Measurements from ENCODE around the gene FOXP1.

Gene FOXP1

DNA sequence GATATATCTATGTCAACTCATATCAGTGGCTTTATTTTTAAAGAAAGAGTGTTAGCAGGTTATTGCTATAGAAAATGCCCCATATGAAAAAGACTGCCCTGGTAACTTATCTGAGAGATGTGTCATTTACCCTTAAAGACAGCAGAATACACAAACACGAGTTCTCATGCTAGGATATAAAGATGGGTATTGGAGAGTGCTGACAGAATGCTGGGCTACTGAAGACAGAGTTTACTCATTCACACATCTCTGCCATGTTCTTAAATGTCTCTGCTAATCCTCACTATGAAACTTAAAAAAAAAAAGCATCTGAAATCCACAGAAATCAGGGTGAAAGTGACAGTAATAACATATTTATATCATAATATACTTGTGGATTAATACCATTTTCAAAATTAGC lies 126.7 kb downstream of the FOXP1 start:
- no peak for FAIRE-seq
- DNase-seq (ENCODE audit: insufficient read length, low spot score): no peak

DNA sequence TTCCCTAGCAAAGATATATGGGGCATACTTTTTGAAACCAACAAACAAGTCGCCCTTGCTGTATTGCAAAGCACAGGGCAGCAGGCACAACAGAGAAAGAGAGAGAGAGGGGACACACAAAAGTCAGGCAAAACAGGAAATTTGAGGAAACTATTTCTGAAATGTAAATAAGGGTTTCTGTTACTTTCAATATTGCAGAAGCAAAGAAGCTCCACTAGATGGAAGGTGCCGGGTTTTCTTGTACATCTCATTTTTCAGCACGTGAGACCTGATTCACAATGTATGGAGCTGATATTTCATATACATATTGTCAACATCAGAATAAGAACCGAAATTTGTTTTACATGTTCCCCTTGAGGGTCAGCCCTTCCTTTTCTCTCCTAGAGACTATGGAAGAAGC lies 127.4 kb downstream of the FOXP1 start:
- FAIRE-seq (peak; percentile 83), DNase-seq (ENCODE audit: insufficient read length, low spot score) (no peak)

DNA sequence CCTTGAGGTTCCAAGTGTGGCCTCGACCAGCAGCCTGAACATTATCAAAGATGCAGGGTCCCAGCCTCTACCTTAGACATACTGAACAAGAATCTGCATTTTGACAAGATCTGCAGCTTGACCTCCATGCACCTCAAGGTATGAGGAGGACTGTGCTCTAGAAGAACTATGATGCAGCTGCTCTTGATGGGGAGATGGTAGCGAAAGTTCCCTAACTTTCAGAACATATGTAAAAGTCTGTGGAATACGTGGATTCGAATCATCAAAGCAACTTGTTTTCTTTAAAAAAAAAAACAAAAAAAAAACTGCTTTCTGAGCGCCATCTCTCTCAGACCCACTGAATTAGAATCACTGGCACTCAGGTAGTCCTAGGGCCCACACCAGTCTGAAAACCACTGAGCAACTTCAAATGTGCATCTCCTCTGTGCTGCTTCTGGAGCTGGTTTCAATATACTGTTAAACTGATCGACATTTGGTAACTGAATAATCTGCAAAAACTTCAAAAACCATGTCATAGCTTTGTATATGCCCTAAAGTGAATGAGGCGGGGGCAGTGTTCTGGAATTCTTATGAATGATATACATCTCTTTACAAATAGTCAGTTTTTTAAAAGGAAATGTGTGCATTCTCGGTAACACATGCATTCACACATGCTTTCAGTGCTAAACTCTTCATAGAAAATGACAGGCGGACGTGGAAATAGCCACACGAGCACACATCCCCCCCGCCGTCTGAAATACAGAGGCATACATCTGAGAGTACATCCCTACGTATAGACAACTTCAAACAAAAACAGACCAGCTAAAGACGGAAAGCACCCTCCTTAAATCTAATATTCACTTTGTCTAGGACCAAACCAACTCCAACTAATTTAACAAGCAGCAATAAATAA lies 128.8 kb downstream of the FOXP1 start:
- FAIRE-seq: peak; percentile 49
- DNase-seq (ENCODE audit: insufficient read length, low spot score): no peak

DNA sequence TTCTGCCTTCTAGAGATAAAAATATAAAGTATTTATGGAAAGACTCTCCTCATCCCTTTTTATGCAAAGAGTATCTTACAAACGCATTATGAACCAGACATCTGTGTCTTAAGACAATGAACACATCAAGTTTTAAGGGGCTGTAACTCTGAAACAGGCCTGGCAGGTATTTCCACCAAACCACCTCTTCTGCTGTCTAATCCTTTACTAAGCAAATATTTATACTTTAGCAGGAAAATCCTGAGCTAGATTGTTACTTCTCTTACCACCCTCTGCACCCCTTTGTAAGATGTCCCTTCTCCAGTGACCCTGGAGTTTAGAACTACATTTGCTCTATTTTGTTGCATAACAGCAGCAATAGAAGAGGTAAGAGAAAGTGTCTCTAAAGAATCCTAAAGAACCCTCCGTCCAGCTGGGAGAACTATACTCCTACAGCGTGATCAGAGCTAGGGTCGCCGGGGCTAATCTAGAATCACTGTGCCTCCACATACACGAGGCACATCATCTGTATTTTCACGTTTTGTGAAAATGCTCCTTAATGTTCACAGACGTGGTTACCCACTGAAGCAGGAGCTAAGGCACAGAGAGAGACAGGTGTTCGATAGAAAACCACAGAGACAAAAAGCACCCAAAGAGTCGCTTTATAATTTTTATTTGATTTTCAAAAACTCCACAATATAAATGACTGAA lies 129.6 kb downstream of the FOXP1 start:
- DNase-seq (ENCODE audit: insufficient read length, low spot score) (no peak), FAIRE-seq (peak; percentile 74)

DNA sequence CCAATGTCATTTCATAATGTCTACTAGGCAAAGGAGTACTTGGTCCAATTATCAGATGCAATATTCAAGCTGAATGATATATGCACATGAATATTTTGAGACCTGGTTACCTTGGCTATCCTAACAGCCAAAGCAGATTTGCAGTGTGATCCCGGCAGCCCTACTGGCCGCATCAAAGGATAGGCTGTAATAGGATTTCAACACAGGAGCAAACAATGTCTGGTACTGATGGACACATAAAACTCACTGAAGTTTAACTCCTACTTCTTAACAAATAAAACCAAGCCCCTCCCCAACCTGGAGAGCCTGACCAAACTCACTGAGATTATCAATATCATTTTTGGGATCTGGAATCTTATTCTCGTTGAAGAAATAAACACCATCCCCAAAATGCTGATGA lies 130.2 kb downstream of the FOXP1 start:
- no peak for FAIRE-seq
- DNase-seq (ENCODE audit: insufficient read length, low spot score): no peak

DNA sequence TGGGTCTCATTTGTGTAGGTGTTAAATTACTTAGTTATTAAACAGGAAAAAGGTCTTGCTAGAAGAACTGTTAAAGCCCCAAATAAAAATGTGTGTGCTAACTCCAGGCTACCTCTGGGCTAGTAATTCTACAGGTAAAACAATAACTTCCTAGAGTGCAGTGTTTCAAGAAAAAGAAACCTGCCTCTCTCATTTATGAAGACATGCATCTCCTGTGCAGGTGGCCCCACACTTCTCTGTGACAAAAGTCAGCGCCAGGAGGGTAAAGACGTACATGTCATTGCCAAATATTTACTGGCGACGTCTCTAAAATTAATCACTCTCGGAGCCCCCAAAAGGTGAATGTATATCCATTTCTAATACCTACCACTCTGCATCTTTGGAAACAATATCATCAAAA lies 131.7 kb downstream of the FOXP1 start:
- DNase-seq (ENCODE audit: insufficient read length, low spot score): no peak
- FAIRE-seq: no peak

DNA sequence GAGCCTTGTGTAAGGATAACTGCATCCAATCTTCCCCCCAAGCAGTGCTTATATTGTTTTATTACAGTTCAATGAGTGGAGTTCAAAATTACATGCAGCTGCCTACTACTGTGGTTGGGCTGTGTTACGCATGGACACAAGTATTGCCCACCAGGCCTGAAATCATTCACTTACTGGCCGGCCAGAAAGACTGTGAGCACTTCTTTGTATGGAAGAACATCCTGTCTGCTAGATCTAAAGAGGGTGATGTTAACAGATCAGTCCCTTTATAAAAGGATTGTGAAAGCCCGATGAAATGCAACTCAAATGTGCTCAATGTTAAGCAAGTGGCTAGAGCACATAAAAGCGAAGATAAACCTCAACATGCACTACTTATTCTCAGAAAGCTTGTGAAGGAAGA lies 132.5 kb downstream of the FOXP1 start:
- no peak for FAIRE-seq

DNA sequence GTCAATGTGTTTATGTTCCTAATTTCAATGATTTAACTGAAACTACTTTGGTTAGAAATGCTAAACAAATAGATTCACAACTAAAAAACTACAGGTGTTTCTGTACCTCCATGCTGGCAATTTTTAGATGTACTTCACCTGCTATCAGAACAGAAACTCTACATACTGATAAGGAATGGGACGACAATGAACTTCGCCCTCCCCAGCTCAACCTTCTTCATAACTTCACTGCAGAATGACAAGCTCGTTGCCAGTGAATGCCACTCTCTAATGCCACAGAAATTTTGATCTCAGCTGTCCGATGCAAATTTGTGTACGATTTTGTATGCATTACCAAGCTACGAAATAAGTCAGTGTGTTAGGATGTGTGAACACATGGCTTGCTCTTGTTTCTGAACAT lies 133.4 kb downstream of the FOXP1 start:
- DNase-seq (ENCODE audit: insufficient read length, low spot score) (no peak), FAIRE-seq (peak; percentile 14)

More for the DNA sequence above, 132.5 kb downstream of the FOXP1 start:
- no peak for DNase-seq (ENCODE audit: insufficient read length, low spot score)

DNA sequence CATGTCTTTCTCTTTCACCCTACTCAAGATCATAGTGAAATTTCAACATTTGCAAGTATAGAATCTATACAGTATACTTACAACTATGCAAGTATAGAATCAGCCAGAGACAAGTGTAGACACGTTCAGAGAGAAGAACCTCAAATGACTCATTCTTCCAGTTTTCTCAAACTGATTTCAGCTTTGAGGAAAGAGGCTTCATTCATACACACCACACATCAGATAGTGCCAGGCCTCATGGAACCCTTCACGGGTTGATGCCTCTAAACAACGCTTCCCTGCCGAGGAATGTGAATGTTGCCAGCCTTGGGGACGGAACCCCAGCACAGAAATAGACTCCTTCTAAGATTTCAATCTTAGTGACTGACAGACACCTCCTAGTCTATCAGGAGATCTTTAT lies 135.7 kb downstream of the FOXP1 start:
- DNase-seq (ENCODE audit: insufficient read length, low spot score) (no peak), FAIRE-seq (peak; percentile 45)

DNA sequence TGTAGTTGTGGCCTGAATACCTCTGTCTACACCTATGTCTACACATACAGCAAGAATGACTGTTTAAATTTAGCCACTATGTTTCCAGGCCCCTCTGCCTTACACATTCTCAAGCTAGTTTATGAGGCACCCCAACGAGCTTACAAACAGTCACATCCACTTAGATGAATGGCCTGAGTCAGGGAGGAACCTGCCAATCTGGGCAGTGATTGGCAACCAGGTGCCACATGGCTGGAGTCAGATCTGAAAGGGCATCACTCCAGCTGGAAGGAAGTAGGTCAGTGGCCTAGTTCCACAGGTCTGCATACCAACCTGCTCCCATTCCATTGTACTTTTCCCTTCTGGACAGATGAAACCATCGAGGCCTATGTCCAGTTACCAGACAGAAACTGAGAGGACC lies 136.3 kb downstream of the FOXP1 start:
- FAIRE-seq: no peak
- DNase-seq (ENCODE audit: insufficient read length, low spot score): no peak

DNA sequence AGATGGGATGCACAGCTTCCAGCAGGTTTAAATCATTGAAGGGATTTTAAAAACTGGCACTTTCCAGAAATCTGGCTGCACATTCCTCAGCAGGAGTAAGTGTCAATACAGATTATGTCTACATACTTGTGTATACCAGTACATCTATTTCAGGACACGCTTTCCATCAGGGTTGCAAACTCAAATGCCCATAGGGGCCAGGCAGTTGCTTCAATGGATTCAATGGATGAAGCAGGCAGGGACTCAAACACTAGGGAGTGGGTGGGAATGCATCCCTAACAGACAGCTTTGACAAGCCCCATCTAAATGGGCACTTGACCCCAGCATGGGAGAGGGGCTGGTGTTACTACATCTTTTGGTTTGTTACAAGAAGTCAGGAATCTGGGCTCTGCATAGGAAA lies 136.8 kb downstream of the FOXP1 start:
- DNase-seq (ENCODE audit: insufficient read length, low spot score) (no peak), FAIRE-seq (no peak)

DNA sequence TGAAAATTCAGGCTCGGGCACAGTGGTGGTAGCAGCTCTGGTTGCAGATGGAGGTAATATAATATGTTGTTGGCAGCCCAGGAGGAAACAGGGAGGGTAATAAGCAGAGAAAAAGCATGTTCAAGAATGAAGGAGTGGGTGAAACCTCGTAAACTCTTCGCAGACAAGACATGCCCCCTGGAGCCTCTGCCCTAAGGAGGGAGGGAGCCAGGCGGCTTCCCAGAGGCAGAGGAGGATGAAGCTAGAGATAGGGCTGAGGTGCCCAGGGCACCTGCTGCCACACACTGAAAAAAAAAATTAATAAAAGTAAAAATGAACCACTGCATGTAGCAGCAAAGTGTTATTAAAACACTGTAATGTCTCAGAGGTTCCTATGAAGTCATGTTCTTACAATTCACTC lies 137.3 kb downstream of the FOXP1 start:
- FAIRE-seq (no peak), DNase-seq (ENCODE audit: insufficient read length, low spot score) (no peak)

DNA sequence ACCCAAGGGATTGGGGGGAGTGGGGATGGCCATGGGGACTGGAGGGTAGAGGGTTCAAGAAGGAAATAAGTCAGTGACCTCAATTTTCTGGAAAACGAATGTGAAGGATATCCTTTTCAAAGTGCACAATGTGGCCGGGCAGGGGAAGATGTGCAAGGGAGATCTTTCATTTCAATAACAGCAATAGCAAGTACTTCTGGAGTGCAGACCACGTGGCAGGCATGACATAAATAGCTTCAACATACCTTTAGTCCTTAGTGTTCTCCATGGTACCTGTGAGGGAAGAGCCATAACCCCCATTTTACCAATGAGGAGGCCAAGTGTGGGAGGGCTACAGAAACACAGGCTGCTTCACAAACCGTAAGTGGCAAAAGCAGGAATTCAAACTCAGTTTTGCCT lies 138.7 kb downstream of the FOXP1 start:
- peak; percentile 18 for FAIRE-seq
- DNase-seq (ENCODE audit: insufficient read length, low spot score): no peak

DNA sequence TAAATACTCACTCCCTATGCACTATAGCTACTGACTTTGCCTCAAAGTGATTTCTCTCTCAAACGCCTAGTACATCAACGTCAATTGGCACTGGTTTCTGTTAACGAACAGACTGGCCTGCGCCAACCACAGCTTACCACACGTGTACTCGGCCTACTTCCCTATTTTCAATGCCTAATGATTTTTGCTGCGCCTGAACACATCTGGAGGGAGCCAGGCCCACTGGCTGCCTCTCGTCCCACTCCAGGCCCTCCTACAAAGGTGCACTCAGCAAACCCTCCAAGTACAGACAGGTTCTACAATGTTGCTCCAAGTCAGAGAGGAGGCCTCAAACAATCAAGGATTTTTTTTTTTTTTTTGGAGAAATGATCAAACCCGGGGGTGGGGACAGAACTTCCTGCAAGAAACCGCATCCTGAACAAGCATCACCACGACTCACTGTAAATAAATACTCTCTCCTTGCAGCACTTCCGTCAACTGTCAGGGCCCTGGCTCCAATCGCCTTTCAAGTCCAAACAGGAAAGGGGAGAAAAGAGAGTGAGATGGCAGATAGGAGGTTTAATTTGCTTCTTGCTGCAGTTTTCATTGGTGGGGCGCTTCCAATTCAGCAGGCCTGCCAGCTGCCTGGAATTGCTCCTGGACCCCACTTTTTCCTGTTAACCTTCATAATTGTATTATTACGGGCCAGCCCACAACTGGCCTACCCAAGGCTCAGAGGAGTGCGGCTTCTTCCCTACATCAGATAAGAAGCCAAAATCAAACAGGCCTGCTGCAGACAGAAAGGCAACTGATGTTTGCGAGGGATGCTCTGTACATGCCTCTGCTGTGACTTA lies 139.3 kb downstream of the FOXP1 start:
- FAIRE-seq: peak; percentile 98
- DNase-seq (ENCODE audit: insufficient read length, low spot score): peak; percentile 50

DNA sequence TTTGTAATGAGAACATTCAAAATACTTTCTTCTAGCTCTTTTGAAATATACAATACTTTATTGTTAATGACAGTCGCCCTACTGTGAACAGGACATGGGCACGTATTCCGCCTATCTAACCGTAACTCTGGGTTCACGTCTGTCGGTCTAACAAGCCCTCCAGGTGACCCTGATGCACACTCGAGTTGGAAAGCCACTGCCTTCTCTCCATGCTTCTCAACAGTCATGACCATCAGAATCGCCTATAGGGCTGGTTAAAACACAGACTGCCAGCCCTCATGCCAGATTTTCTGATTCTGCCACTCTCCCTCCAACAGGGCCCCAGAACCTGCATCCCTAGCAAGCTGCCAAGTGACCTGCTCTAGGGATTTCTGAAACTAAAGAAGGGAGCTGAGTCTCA lies 140.2 kb downstream of the FOXP1 start:
- peak; percentile 84 for FAIRE-seq
- DNase-seq (ENCODE audit: insufficient read length, low spot score): no peak

DNA sequence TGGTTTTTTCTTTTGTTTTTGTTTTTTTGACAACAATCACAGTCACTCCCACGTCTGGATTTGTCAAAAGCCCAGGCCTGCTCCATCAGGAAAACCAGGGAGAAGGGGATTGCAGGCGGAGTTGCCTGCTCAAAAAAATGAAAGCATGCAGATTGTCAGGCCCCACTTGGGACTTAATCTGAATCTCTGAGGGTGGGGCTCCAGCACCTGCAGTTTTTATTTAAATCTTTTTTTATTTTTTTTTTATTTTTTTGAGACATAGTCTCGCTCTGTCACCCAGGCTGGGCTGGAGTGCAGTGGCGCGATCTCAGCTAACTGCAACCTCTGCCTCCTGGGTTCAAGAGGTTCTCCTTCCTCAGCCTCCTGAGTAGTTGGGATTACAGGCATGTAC lies 140.9 kb downstream of the FOXP1 start:
- no peak for DNase-seq (ENCODE audit: insufficient read length, low spot score)
- FAIRE-seq: peak; percentile 26

DNA sequence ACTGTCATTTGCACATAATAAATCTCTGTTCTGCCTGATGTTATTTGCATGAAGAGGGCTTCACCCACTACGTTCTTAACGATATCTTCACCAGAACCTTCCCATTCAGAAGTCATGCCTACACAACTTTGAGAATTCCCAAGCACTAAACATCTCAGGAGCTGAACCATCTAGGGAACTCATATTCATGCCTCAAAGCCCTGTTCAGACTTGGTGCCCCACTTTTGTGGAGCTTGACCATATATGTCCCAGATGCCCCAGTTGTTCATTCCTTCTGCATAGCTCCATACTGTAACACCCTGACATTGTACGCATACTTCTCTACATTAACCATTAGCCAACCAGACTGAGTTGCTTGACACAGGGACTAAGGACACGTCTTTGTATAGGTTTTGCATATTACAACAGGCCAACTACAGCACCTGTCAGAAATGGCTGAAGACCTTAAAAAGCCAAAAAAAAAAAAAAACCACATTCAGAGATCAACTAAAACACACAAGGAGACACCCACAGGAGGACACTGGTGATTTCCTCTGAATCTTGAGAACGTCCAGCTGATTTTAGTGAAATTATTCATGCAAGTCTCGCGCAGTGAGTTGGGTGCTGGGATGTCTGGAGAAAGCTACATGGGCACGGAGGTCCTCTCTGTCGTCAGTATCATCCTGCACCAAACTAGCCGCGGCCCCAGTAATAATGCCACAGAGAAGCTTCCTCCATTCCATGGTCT lies 141.4 kb downstream of the FOXP1 start:
- DNase-seq (ENCODE audit: insufficient read length, low spot score) (no peak), FAIRE-seq (peak; percentile 79)

DNA sequence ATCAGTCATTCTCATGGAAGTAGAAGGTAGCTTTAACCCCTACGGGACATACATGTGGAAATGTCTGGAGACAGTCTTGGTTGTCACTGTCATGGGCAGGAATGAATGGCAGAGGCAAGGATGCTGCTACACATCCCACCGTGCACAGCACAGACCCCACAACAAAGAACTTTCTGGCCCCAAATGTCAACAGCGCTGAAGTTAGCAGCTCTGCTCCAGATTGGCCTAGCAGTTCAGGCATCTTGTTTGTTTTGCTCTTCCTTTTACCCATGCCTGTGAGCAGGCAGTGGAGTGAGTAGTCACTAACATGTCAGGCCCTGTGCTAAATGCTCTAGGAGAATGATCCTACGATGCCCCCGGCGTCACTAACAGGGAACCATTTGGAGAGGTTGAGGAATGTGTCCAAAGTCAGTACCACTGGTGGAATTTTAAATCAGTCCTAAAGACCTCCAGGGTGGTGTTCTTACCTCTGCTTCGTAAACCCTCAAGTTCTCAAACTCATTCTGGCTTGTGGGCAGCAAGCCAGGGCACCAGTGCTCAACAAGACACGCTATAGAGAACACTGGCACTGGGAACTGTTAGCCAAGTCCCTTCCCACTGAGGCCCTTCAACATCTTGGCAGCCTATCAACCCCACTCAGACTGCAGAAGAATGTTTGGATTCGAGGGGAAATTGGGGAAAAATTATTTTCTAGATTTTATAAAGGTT lies 142.2 kb downstream of the FOXP1 start:
- FAIRE-seq (no peak), DNase-seq (ENCODE audit: insufficient read length, low spot score) (no peak)

DNA sequence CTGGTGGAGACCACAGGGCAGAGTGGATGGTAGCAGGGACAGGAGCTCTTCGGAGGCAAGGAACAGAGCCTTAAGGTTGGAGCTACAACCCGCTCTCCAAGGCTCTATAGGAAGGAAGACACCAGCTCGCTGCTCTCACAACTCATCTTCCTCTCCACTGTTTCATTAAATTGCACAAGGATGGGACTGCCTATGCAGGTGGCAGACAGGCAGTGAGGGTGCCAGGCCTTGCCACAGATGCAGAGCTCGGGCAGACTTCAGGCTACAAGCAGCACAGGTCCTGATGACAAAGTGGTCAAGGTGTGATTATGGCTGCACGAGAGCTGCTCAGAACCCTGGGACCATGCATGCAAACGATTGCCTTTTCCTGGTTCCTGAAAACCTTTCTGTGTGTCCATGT lies 144.6 kb downstream of the FOXP1 start:
- DNase-seq (ENCODE audit: insufficient read length, low spot score) (no peak), FAIRE-seq (no peak)

DNA sequence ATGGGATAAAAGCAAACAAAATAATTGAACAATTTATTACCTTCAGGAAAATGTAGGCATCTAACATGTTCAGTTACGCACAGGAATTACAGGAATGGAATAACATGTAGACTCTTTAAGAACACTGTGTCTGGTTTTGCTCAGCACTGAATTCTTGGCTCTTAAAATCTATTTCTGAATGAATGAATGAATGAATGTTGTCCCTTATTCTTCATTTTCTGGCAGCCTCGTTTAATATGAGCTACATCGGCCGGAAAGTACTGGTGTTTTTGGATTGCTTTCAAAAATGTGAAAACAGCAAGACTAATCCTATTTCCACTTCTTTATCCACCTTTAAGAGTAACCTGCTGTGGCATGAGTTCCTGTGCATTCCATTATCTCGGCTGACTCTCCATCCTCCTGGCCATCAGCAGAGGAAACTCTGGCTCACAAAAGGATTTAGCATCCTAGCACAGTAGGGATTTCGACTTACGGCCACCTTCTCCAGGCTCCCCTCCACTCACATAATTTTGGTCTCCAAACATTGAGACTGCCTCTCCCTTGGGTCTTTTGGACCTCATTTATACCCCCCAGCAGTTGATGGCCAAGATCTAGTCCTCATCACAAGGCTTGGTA lies 145.3 kb downstream of the FOXP1 start:
- DNase-seq (ENCODE audit: insufficient read length, low spot score): no peak
- FAIRE-seq: no peak

All from GM19239 (cell line).